GM23338 (cell line): ENCODE results near the gene CROCC2. TPM values are rescaled to one million over a fixed set of nuclear protein-coding genes. Genes with fewer than 3 reads are reported as not detected.

ENCODE experiments used
- ATAC-seq: fragments of 200-7000 bp; cut with Tn5 transposase; 3 replicates; pipeline ENCODE4 v1.9.1; 2020
- DNase-seq: peaks from one replicate; pipeline ENCODE4 v3.0.0-alpha.2; 2015; ENCODE audit warnings: low spot score
- H2AFZ ChIP-seq: fragments of 200-600 bp; sonication (generic); 2 replicates; pipeline ENCODE4 v1.8.0; 2016; ENCODE audit warnings: antibody characterized with exemption, mild to moderate bottlenecking, moderate library complexity
- H3F3A ChIP-seq: fragments of 200-600 bp; sonication (generic); replicated peaks from 2 replicates; pipeline ENCODE4 v1.8.0; 2017; ENCODE audit warnings: antibody characterized with exemption, mixed run types, low read depth
- H3K27ac ChIP-seq: fragments of 200-600 bp; sonication (generic); 2 replicates; pipeline ENCODE4 v1.6.1; 2016; ENCODE audit warnings: low read depth
- H3K27me3 ChIP-seq: fragments of 200-600 bp; sonication (generic); 2 replicates; pipeline ENCODE4 v1.8.0; 2016; ENCODE audit warnings: mild to moderate bottlenecking, mixed run types, moderate library complexity; ENCODE audit not compliant: insufficient read depth
- H3K36me3 ChIP-seq: fragments of 200-600 bp; sonication (generic); 2 replicates; pipeline ENCODE4 v1.8.0; 2016; ENCODE audit warnings: mild to moderate bottlenecking; ENCODE audit not compliant: insufficient read depth
- H3K4me1 ChIP-seq: fragments of 200-600 bp; sonication (generic); 2 replicates; pipeline ENCODE4 v1.8.0; 2016; ENCODE audit warnings: mild to moderate bottlenecking, moderate library complexity; ENCODE audit not compliant: insufficient read depth
- H3K4me2 ChIP-seq: fragments of 200-600 bp; sonication (generic); 2 replicates; pipeline ENCODE4 v1.7.1; 2017; ENCODE audit warnings: mixed run types
- H3K4me3 ChIP-seq: fragments of 200-600 bp; sonication (generic); 2 replicates; pipeline ENCODE4 v1.6.1; 2016; ENCODE audit warnings: mixed run types
- H3K79me2 ChIP-seq: fragments of 200-600 bp; sonication (generic); replicated peaks from 2 replicates; pipeline ENCODE4 v1.8.0; 2017; ENCODE audit warnings: mild to moderate bottlenecking; ENCODE audit not compliant: insufficient read depth
- H3K9me2 ChIP-seq: fragments of 200-600 bp; sonication (generic); 2 replicates; pipeline ENCODE4 v1.8.0; 2017; ENCODE audit not compliant: insufficient read depth
- H4K20me1 ChIP-seq: fragments of 200-600 bp; sonication (generic); replicated peaks from 2 replicates; pipeline ENCODE4 v1.8.0; 2017; ENCODE audit warnings: mild to moderate bottlenecking; ENCODE audit not compliant: insufficient read depth
- H3K27ac Mint-ChIP-seq: 2 replicates; pipeline ENCODE4 v1.8.0; 2020; ENCODE audit warnings: inconsistent platforms, mild to moderate bottlenecking, moderate library complexity, mixed read lengths
- H3K27me3 Mint-ChIP-seq: 3 replicates; pipeline ENCODE4 v1.8.0; 2022; ENCODE audit warnings: low read depth, mild to moderate bottlenecking, moderate library complexity, mixed read lengths, inconsistent platforms; ENCODE audit not compliant: insufficient read depth, poor library complexity
- H3K36me3 Mint-ChIP-seq: 3 replicates; pipeline ENCODE4 v1.8.0; 2021; ENCODE audit warnings: low read depth, mild to moderate bottlenecking, inconsistent platforms, moderate library complexity, mixed read lengths
- H3K4me1 Mint-ChIP-seq: 3 replicates; pipeline ENCODE4 v1.8.0; 2020; ENCODE audit warnings: mild to moderate bottlenecking, inconsistent platforms, mixed read lengths
- H3K4me3 Mint-ChIP-seq: 3 replicates; pipeline ENCODE4 v1.8.0; 2021; ENCODE audit warnings: moderate library complexity, mild to moderate bottlenecking, inconsistent platforms, mixed read lengths
- H3K9me3 Mint-ChIP-seq: 3 replicates; pipeline ENCODE4 v1.8.0; 2020; ENCODE audit warnings: moderate library complexity, mild to moderate bottlenecking, inconsistent platforms, mixed read lengths
- CREB1 ChIP-seq: fragments of 250-450 bp; sonication (Bioruptor Pico); IDR thresholded peaks from 2 replicates; pipeline ENCODE4 v1.5.0; 2020; ENCODE audit warnings: low read depth, mild to moderate bottlenecking, moderate library complexity
- ETS1 ChIP-seq: IDR thresholded peaks from 2 replicates; pipeline ENCODE4 v1.6.1; 2016; ENCODE audit warnings: antibody characterized with exemption
- EZH2 ChIP-seq: fragments of 200-600 bp; sonication (generic); IDR thresholded peaks from one replicate; pipeline ENCODE4 v1.8.0; 2017; ENCODE audit warnings: antibody characterized with exemption, mild to moderate bottlenecking, low read depth; ENCODE audit not compliant: unreplicated experiment
- EZH2phosphoT487 ChIP-seq: fragments of 200-600 bp; sonication (generic); IDR thresholded peaks from one replicate; pipeline ENCODE4 v1.8.1; 2018; ENCODE audit warnings: antibody characterized with exemption; ENCODE audit not compliant: unreplicated experiment
- JUNB ChIP-seq: IDR thresholded peaks from one replicate; pipeline ENCODE4 v1.6.1; 2016; ENCODE audit warnings: antibody characterized with exemption; ENCODE audit not compliant: unreplicated experiment
- NANOG ChIP-seq: IDR thresholded peaks from 2 replicates; pipeline ENCODE4 v1.6.1; 2016; ENCODE audit warnings: antibody characterized with exemption, borderline replicate concordance
- POLR2AphosphoS5 ChIP-seq: IDR thresholded peaks from 2 replicates; pipeline ENCODE4 v1.6.1; 2016; ENCODE audit warnings: antibody characterized with exemption, low read depth
- STAT1 ChIP-seq: IDR thresholded peaks from one replicate; pipeline ENCODE4 v1.6.1; 2016; ENCODE audit warnings: antibody characterized with exemption; ENCODE audit not compliant: unreplicated experiment
- ZNF114 ChIP-seq: fragments of 250-450 bp; sonication (Bioruptor Pico); IDR thresholded peaks from 2 replicates; pipeline ENCODE4 v1.5.0; 2020; ENCODE audit warnings: mild to moderate bottlenecking, moderate library complexity
- ZNF331 ChIP-seq: fragments of 250-450 bp; sonication (Bioruptor Pico); IDR thresholded peaks from 2 replicates; pipeline ENCODE4 v1.5.0; 2020; ENCODE audit warnings: low read depth, mild to moderate bottlenecking, moderate library complexity
- polyA plus RNA-seq: library from polyadenylated mRNA; unstranded; fragments of >200 nt; fragmentation: Nextera tagmentation; extraction: Ambion mirVana; gene quantifications from 2 replicates; pipeline ENCODE4 v1.2.1, GENCODE V29; 2016
- total RNA-seq: library from RNA; depleted of rRNA; stranded (reverse); fragments of >200 nt; shearing (Covaris generic); gene quantifications from 2 replicates; pipeline ENCODE4 v1.2.3, GENCODE V29; 2014
- TF ChIP-seq, protein P1 (sequence below): fragments of 250-450 bp; sonication (Bioruptor Pico); IDR thresholded peaks from 2 replicates; pipeline ENCODE4 v1.5.0; 2020; ENCODE audit warnings: mild to moderate bottlenecking, moderate library complexity
- TF ChIP-seq, protein P2 (sequence below): IDR thresholded peaks from one replicate; pipeline ENCODE4 v1.6.1; 2018; ENCODE audit warnings: antibody characterized with exemption; ENCODE audit not compliant: unreplicated experiment
- TF ChIP-seq, protein P3 (sequence below), 2 experiments: fragments of 200-600 bp in 1 of 2; sonication (generic) in 1 of 2; conservative IDR thresholded peaks; 2 replicates each; pipeline versions ENCODE4 v1.5.1 to v1.6.1; 2016 to 2017; ENCODE audit warnings: antibody characterized with exemption in 2 of 2, low read depth in 2 of 2, mild to moderate bottlenecking in 2 of 2, moderate library complexity in 1 of 2

The CROCC2 gene
- total and polyA plus RNA-seq, 2 experiments from 2014 or later: not detected

- H4K20me1 ChIP-seq: no peaks in the 10 kb centered on the region
- H3K79me2 ChIP-seq: no peaks in the 10 kb centered on the region
- H3K27ac ChIP-seq: no peak overlapping the region
- no peaks in the 10 kb centered on the region for H3K27me3 ChIP-seq
- no peaks in the 10 kb centered on the region for H3K36me3 ChIP-seq
- TF ChIP-seq ZNF331: no peak
- TF ChIP-seq POLR2AphosphoS5: no peak
- no peak for TF ChIP-seq EZH2
- TF ChIP-seq, protein P1, sequence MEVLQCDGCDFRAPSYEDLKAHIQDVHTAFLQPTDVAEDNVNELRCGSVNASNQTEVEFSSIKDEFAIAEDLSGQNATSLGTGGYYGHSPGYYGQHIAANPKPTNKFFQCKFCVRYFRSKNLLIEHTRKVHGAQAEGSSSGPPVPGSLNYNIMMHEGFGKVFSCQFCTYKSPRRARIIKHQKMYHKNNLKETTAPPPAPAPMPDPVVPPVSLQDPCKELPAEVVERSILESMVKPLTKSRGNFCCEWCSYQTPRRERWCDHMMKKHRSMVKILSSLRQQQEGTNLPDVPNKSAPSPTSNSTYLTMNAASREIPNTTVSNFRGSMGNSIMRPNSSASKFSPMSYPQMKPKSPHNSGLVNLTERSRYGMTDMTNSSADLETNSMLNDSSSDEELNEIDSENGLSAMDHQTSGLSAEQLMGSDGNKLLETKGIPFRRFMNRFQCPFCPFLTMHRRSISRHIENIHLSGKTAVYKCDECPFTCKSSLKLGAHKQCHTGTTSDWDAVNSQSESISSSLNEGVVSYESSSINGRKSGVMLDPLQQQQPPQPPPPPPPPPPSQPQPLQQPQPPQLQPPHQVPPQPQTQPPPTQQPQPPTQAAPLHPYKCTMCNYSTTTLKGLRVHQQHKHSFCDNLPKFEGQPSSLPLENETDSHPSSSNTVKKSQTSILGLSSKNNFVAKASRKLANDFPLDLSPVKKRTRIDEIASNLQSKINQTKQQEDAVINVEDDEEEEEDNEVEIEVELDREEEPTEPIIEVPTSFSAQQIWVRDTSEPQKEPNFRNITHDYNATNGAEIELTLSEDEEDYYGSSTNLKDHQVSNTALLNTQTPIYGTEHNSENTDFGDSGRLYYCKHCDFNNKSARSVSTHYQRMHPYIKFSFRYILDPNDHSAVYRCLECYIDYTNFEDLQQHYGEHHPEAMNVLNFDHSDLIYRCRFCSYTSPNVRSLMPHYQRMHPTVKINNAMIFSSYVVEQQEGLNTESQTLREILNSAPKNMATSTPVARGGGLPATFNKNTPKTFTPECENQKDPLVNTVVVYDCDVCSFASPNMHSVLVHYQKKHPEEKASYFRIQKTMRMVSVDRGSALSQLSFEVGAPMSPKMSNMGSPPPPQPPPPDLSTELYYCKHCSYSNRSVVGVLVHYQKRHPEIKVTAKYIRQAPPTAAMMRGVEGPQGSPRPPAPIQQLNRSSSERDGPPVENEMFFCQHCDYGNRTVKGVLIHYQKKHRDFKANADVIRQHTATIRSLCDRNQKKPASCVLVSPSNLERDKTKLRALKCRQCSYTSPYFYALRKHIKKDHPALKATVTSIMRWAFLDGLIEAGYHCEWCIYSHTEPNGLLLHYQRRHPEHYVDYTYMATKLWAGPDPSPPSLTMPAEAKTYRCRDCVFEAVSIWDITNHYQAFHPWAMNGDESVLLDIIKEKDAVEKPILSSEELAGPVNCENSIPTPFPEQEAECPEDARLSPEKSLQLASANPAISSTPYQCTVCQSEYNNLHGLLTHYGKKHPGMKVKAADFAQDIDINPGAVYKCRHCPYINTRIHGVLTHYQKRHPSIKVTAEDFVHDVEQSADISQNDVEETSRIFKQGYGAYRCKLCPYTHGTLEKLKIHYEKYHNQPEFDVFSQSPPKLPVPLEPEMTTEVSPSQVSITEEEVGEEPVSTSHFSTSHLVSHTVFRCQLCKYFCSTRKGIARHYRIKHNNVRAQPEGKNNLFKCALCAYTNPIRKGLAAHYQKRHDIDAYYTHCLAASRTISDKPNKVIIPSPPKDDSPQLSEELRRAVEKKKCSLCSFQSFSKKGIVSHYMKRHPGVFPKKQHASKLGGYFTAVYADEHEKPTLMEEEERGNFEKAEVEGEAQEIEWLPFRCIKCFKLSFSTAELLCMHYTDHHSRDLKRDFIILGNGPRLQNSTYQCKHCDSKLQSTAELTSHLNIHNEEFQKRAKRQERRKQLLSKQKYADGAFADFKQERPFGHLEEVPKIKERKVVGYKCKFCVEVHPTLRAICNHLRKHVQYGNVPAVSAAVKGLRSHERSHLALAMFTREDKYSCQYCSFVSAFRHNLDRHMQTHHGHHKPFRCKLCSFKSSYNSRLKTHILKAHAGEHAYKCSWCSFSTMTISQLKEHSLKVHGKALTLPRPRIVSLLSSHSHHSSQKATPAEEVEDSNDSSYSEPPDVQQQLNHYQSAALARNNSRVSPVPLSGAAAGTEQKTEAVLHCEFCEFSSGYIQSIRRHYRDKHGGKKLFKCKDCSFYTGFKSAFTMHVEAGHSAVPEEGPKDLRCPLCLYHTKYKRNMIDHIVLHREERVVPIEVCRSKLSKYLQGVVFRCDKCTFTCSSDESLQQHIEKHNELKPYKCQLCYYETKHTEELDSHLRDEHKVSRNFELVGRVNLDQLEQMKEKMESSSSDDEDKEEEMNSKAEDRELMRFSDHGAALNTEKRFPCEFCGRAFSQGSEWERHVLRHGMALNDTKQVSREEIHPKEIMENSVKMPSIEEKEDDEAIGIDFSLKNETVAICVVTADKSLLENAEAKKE (CRISPR knock-in tag): no peak
- no peak for TF ChIP-seq ZNF114
- no peak for TF ChIP-seq JUNB
- TF ChIP-seq, protein P2, sequence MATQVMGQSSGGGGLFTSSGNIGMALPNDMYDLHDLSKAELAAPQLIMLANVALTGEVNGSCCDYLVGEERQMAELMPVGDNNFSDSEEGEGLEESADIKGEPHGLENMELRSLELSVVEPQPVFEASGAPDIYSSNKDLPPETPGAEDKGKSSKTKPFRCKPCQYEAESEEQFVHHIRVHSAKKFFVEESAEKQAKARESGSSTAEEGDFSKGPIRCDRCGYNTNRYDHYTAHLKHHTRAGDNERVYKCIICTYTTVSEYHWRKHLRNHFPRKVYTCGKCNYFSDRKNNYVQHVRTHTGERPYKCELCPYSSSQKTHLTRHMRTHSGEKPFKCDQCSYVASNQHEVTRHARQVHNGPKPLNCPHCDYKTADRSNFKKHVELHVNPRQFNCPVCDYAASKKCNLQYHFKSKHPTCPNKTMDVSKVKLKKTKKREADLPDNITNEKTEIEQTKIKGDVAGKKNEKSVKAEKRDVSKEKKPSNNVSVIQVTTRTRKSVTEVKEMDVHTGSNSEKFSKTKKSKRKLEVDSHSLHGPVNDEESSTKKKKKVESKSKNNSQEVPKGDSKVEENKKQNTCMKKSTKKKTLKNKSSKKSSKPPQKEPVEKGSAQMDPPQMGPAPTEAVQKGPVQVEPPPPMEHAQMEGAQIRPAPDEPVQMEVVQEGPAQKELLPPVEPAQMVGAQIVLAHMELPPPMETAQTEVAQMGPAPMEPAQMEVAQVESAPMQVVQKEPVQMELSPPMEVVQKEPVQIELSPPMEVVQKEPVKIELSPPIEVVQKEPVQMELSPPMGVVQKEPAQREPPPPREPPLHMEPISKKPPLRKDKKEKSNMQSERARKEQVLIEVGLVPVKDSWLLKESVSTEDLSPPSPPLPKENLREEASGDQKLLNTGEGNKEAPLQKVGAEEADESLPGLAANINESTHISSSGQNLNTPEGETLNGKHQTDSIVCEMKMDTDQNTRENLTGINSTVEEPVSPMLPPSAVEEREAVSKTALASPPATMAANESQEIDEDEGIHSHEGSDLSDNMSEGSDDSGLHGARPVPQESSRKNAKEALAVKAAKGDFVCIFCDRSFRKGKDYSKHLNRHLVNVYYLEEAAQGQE: no peak
- no peak for TF ChIP-seq STAT1
- TF ChIP-seq, protein P3, sequence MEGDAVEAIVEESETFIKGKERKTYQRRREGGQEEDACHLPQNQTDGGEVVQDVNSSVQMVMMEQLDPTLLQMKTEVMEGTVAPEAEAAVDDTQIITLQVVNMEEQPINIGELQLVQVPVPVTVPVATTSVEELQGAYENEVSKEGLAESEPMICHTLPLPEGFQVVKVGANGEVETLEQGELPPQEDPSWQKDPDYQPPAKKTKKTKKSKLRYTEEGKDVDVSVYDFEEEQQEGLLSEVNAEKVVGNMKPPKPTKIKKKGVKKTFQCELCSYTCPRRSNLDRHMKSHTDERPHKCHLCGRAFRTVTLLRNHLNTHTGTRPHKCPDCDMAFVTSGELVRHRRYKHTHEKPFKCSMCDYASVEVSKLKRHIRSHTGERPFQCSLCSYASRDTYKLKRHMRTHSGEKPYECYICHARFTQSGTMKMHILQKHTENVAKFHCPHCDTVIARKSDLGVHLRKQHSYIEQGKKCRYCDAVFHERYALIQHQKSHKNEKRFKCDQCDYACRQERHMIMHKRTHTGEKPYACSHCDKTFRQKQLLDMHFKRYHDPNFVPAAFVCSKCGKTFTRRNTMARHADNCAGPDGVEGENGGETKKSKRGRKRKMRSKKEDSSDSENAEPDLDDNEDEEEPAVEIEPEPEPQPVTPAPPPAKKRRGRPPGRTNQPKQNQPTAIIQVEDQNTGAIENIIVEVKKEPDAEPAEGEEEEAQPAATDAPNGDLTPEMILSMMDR (conservative IDR thresholded peaks at IDR 0.05; ENCODE audit: low read depth in 2 of 2): no peak
- no peak for TF ChIP-seq EZH2phosphoT487
- no peak for TF ChIP-seq ETS1
- TF ChIP-seq NANOG: no peak
- TF ChIP-seq CREB1 (CRISPR knock-in tag): no peak
- H2AFZ ChIP-seq: no peak overlapping the region
- DNase-seq (no peak), ATAC-seq (no peak)
- H3K9me3 Mint-ChIP-seq: no peaks in the 10 kb centered on the region
- H3K36me3 Mint-ChIP-seq: no peaks in the 10 kb centered on the region
- H3K4me1 Mint-ChIP-seq: no peaks in the 10 kb centered on the region
- H3K9me2 ChIP-seq: no peaks in the 10 kb centered on the region
- no peak overlapping the region for H3K4me3 Mint-ChIP-seq
- H3K4me2 ChIP-seq: no peak overlapping the region
- no peak overlapping the region for H3K4me3 ChIP-seq
- peaks cover 2% of the 10 kb centered on the region for H3K27me3 Mint-ChIP-seq
- H3F3A ChIP-seq: no peaks in the 10 kb centered on the region
- no peaks in the 10 kb centered on the region for H3K4me1 ChIP-seq
- no peak overlapping the region; the same call in 1 of the 2 replicates for H3K27ac Mint-ChIP-seq
Observed at GRCh38 chr2:240881913-240882312, 24.2 kb upstream of the CROCC2 start.
